HepG2 (cell line): Measurements from ENCODE around the gene SPATA25. TPM values are rescaled to one million over a fixed set of nuclear protein-coding genes. Genes with fewer than 3 reads are reported as not detected.

Experiments
- GFI1 ChIP-seq: sonication (generic); formaldehyde crosslinking; IDR thresholded peaks from 2 replicates; pipeline ENCODE4 v1.5.0; 2020; ENCODE audit warnings: missing genetic modification reagents, mild to moderate bottlenecking, borderline replicate concordance
- KLF13 ChIP-seq: sonication (generic); formaldehyde crosslinking; IDR thresholded peaks from 2 replicates; pipeline ENCODE4 v1.4.0; 2020; ENCODE audit warnings: mild to moderate bottlenecking, missing genetic modification reagents
- NCOA1 ChIP-seq: sonication (generic); formaldehyde crosslinking; IDR thresholded peaks from 2 replicates; pipeline ENCODE4 v1.9.0; 2021; ENCODE audit warnings: missing genetic modification reagents
- PRDM10 ChIP-seq: sonication (generic); formaldehyde crosslinking; IDR thresholded peaks from 2 replicates; pipeline ENCODE4 v1.4.0; 2020; ENCODE audit warnings: low read depth, missing genetic modification reagents
- REST ChIP-seq, 2 experiments: IDR thresholded peaks; 2 replicates each; pipeline ENCODE4 v1.6.1; 2011 to 2012; ENCODE audit warnings: low read length in 2 of 2, borderline replicate concordance in 1 of 2, low read depth in 1 of 2, mild to moderate bottlenecking in 1 of 2, moderate library complexity in 1 of 2
- TFE3 ChIP-seq: IDR thresholded peaks from 2 replicates; pipeline ENCODE4 v1.6.1; 2016
- ZBTB3 ChIP-seq: sonication (generic); formaldehyde crosslinking; IDR thresholded peaks from 2 replicates; pipeline ENCODE4 v1.4.0; 2020; ENCODE audit warnings: low read depth, mild to moderate bottlenecking, moderate library complexity, missing genetic modification reagents, borderline replicate concordance
- ZMYM3 ChIP-seq: sonication (generic); formaldehyde crosslinking; IDR thresholded peaks from 2 replicates; pipeline ENCODE4 v1.5.1; 2020; ENCODE audit warnings: mild to moderate bottlenecking, missing genetic modification reagents
- ZNF30 ChIP-seq: sonication (generic); formaldehyde crosslinking; IDR thresholded peaks from 2 replicates; pipeline ENCODE4 v1.5.0; 2020; ENCODE audit warnings: mild to moderate bottlenecking, missing genetic modification reagents
- ZNF468 ChIP-seq: sonication (generic); formaldehyde crosslinking; IDR thresholded peaks from 2 replicates; pipeline ENCODE4 v1.8.0; 2022; ENCODE audit warnings: mild to moderate bottlenecking, moderate library complexity, missing genetic modification reagents
- ZNF512B ChIP-seq: sonication (generic); formaldehyde crosslinking; IDR thresholded peaks from 2 replicates; pipeline ENCODE4 v1.5.1; 2020; ENCODE audit warnings: missing genetic modification reagents, mild to moderate bottlenecking, borderline replicate concordance
- ZNF784 ChIP-seq: sonication (generic); formaldehyde crosslinking; IDR thresholded peaks from 2 replicates; pipeline ENCODE4 v1.5.1; 2020; ENCODE audit warnings: missing genetic modification reagents, mild to moderate bottlenecking, borderline replicate concordance
- ZSCAN21 ChIP-seq: sonication (generic); formaldehyde crosslinking; IDR thresholded peaks from 2 replicates; pipeline ENCODE4 v1.8.0; 2022; ENCODE audit warnings: mild to moderate bottlenecking, missing genetic modification reagents, moderate library complexity, borderline replicate concordance
- polyA plus RNA-seq, 8 experiments: library from polyadenylated mRNA; depleted of rRNA in 3 of 8; stranded (reverse) in 7 of 8; unstranded in 1 of 8; fragments of >200 nt; fragmentation: Illumina TruSeq in 4 of 8; extraction: Trizol in 4 of 8; gene quantifications; 2 replicates each; pipeline versions ENCODE4 v1.2.1 to v1.2.3, GENCODE V29; 2011 to 2016; ENCODE audit warnings: low read depth in 4 of 8, missing spikeins in 1 of 8, mixed read lengths in 1 of 8; ENCODE audit not compliant: insufficient read depth in 1 of 8
- total RNA-seq, 5 experiments: library from RNA; depleted of rRNA; stranded (reverse); fragments of >200 nt; fragmentation: Illumina TruSeq; extraction: Trizol; gene quantifications; 2 replicates each; pipeline ENCODE4 v1.2.3, GENCODE V29; 2016; ENCODE audit warnings: low read depth in 1 of 5

SPATA25 gene
- total and polyA plus RNA-seq, 2 of the 13 experiments (the other 11 are each of a cell fraction or from before 2014, with no cell fraction given) = 4.8 to 7.6 TPM

- TF ChIP-seq ZNF512B (no peak), ZNF784 (CRISPR knock-in tag) (peak; percentile 78; the same call in 1 of the 2 replicates), KLF13 (no peak), ZNF30 (CRISPR knock-in tag) (no peak), ZMYM3 (CRISPR knock-in tag) (no peak), ZSCAN21 (CRISPR knock-in tag) (no peak; the same call in 1 of the 2 replicates), REST (IDR thresholded peaks at IDR 0.05; ENCODE audit: borderline replicate concordance in 1 of 2, low read depth in 1 of 2, low read length in 2 of 2) (no peak; a peak in 1 of 4 replicates), TFE3 (CRISPR knock-in tag) (no peak), GFI1 (CRISPR knock-in tag) (no peak), ZNF468 (CRISPR knock-in tag) (no peak), PRDM10 (peak; percentile 87), NCOA1 (CRISPR knock-in tag) (peak; percentile 41; the same call in 1 of the 2 replicates), ZBTB3 (CRISPR knock-in tag) (no peak)
Observed at GRCh38 chr20:45933266-45934045, 46.0 kb upstream of the SPATA25 start (continued).
